ENCODE measurements around the gene CASK.

GRCh38 chrX:41491267-41492004 lies 431.9 kb downstream of the CASK start:
- TF ChIP-seq CTCF (IDR thresholded peaks at IDR 0.05; ENCODE audit: low read length) (no peak), EZH2 (optimal IDR thresholded peaks at IDR 0.05; ENCODE audit: low read depth, low read length) (no peak), EZH2phosphoT487 (IDR thresholded peaks at IDR 0.05; ENCODE audit: low read length) (no peak)
